AG10803 (cell line): Measurements from ENCODE around the gene GMEB1.
"Not testable (repeated sequence)": the region's sequence is repeated elsewhere in the genome, so short reads cannot be mapped to it uniquely, and the experiment has no call there.

Experiments
- DNase-seq: peaks from one replicate; pipeline ENCODE4 v3.0.0; 2010; ENCODE audit warnings: low read depth
- H3K4me3 ChIP-seq: 2 replicates; pipeline ENCODE4 v1.5.1; 2011; ENCODE audit warnings: mild to moderate bottlenecking, low read length, control low read depth
- CTCF ChIP-seq: conservative IDR thresholded peaks from 2 replicates; pipeline ENCODE4 v1.5.1; 2011; ENCODE audit warnings: mild to moderate bottlenecking, low read length, control low read depth, inconsistent platforms

Gene GMEB1

DNA sequence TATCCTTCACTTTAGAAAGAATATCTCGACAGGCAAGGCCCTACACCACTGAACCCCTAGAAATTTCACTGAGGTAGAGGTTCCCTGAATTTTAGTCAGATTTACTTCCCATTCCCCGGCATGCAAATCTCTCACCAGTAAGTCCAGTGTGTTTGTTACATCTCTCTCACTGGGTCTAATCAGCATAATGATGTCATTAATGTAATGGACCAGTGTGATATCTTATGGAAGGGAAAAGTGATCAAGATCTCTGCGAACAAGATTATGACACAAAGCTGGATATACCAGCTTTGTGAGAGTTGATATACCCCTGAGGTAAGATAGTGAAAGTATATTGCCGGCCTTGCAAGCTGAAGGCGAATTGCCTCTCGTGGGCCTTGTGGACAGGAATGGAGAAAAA is 12.2 kb upstream of the GMEB1 start:
- H3K4me3 ChIP-seq = no peak overlapping the region
- DNase-seq = no peak
- no peak for TF ChIP-seq CTCF

DNA sequence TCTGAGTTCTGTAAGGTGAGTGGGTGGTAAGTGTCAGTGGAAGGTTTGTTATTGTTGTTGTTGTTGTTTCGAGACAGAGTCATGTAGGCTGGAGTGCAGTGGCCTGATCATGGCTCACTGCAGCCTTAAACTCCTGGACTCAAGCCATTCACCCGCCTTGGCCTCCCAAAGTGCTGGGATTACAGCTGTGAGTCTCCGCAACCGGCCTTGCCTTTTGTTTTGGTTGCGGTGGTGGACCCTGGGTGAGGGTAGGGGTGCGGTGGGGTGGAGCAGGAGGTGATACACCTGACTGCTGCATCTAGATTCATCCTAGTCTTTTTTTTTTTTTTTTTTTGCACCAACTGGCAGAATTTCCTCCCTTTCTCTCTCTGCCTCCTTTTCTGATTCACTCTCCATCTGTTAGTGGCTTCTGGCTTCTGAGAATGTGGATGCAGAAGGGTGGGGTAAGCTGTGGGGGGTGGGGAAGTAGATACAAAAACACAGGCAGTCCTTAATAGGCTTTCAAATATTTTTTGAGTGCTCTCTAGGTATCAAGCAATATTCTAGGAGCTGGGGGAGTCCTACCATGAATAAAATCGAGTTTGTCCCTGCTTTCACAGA is 4.6 kb upstream of the GMEB1 start:
- DNase-seq = peak; percentile 25
- TF ChIP-seq CTCF = no peak
- no peak overlapping the region for H3K4me3 ChIP-seq

- TF ChIP-seq CTCF = no peak
- DNase-seq = no peak
- no peak overlapping the region for H3K4me3 ChIP-seq
These were observed 1.8 kb upstream of the GMEB1 start for GRCh38 chr1:28666806-28667205.

- peak; percentile 70 for DNase-seq
- peak overlapping the region; percentile 82 for H3K4me3 ChIP-seq
- no peak for TF ChIP-seq CTCF
These were observed 556 bp downstream of the GMEB1 start for GRCh38 chr1:28668956-28669723.

GRCh38 chr1:28671254-28671780 is 2.7 kb downstream of the GMEB1 start:
- no peak overlapping the region for H3K4me3 ChIP-seq
- no peak for DNase-seq
- TF ChIP-seq CTCF = no peak

- not testable (repeated sequence) for H3K4me3 ChIP-seq, DNase-seq
These were observed 4.4 kb downstream of the GMEB1 start for GRCh38 chr1:28672971-28673370.

DNA sequence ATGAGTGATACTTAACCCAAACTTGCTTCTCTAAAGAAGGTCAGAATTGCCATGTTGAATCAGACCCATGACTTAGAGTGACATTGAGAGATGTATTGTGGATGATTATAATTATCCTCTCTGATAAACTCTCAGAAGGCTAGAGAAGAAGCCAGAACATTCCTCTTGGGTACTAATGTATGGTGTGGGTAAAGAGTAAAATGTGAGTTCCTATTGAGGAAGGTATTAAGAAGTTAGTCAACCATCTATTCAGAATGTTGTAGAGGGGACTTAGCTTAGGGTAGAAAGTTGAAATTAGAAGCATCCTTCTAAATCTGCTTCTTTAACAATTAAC is 7.3 kb downstream of the GMEB1 start:
- no peak for DNase-seq
- H3K4me3 ChIP-seq = no peak overlapping the region
- TF ChIP-seq CTCF = no peak
